Osteoblast (primary cell): Measurements from ENCODE around the gene PIK3R5. TPM values are rescaled to one million over a fixed set of nuclear protein-coding genes. Genes with fewer than 3 reads are reported as not detected.
"Not testable (repeated sequence)": the region's sequence is repeated elsewhere in the genome, so short reads cannot be mapped to it uniquely, and the experiment has no call there.

ENCODE experiments used
- DNase-seq: peaks from one replicate; pipeline ENCODE4 v3.0.0; 2011; ENCODE audit warnings: low spot score, mixed read lengths; ENCODE audit not compliant: insufficient read length; ENCODE audit errors: missing footprints
- H2AFZ ChIP-seq: 2 replicates; pipeline ENCODE4 v1.6.0; 2011; ENCODE audit warnings: mild to moderate bottlenecking, low read length
- H3K27ac ChIP-seq: 2 replicates; pipeline ENCODE4 v1.5.1; 2011; ENCODE audit warnings: mild to moderate bottlenecking, low read depth, low read length, moderate library complexity
- H3K27me3 ChIP-seq: 2 replicates; pipeline ENCODE4 v1.6.0; 2012; ENCODE audit warnings: mild to moderate bottlenecking, control low read depth, inconsistent platforms, low read length, moderate library complexity; ENCODE audit not compliant: insufficient read depth
- H3K36me3 ChIP-seq: 2 replicates; pipeline ENCODE4 v1.5.1; 2011; ENCODE audit warnings: mild to moderate bottlenecking, low read length, control low read depth, moderate library complexity; ENCODE audit not compliant: insufficient read depth
- H3K4me1 ChIP-seq: 2 replicates; pipeline ENCODE4 v1.5.1; 2011; ENCODE audit warnings: mild to moderate bottlenecking, low read length, control low read depth, moderate library complexity; ENCODE audit not compliant: insufficient read depth
- H3K4me2 ChIP-seq: 2 replicates; pipeline ENCODE4 v1.6.0; 2011; ENCODE audit warnings: mild to moderate bottlenecking, low read length; ENCODE audit not compliant: insufficient read depth
- H3K4me3 ChIP-seq: fragments of 200-600 bp; sonication (generic); 3 replicates; pipeline ENCODE4 v1.5.1; 2012; ENCODE audit warnings: mild to moderate bottlenecking, low read length, inconsistent platforms; ENCODE audit not compliant: insufficient read depth
- H3K79me2 ChIP-seq: 2 replicates; pipeline ENCODE4 v1.6.0; 2012; ENCODE audit warnings: mild to moderate bottlenecking, low read length, control low read depth, inconsistent platforms; ENCODE audit not compliant: insufficient read depth
- H3K9me3 ChIP-seq: 2 replicates; pipeline ENCODE4 v1.5.1; 2011; ENCODE audit warnings: low read depth, low read length, control low read depth
- H4K20me1 ChIP-seq: 2 replicates; pipeline ENCODE4 v1.6.0; 2012; ENCODE audit warnings: mild to moderate bottlenecking, low read length, control low read depth; ENCODE audit not compliant: insufficient read depth
- total RNA-seq: library from RNA; depleted of rRNA; stranded (reverse); fragments of >200 nt; gene quantifications from 2 replicates; pipeline ENCODE4 v1.2.3, GENCODE V29; 2012
- TF ChIP-seq, protein P1 (sequence below): IDR thresholded peaks from 2 replicates; pipeline ENCODE4 v1.5.1; 2011; ENCODE audit warnings: mild to moderate bottlenecking, low read depth, low read length, moderate library complexity; ENCODE audit errors: extremely low read depth

PIK3R5 gene
- total RNA-seq, 1 donor = 0.36 TPM

DNA sequence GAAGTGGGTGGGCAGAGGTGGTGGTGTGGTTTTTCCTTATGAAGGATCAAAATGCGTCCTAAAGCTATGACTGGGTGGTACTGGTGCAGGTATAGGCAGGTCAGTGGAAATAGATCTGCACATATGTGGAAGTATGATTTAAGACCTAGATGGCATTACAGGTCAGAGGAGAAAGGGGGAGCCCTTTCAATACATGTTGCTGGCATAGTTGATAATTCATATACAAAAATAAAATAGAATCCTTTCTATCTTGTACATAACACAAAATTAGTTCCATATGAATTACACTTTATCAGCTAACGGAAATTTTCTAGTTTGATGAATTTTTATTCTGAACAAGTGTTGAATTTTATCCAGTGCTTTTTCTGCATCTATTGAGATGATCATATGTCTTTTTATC is 20.8 kb upstream of the PIK3R5 start:
- H4K20me1 ChIP-seq = no peaks in the 10 kb centered on the region
- H3K4me1 ChIP-seq = no peaks in the 10 kb centered on the region
- H3K4me3 ChIP-seq = no peak overlapping the region
- no peaks in the 10 kb centered on the region for H3K36me3 ChIP-seq
- no peaks in the 10 kb centered on the region for H3K9me3 ChIP-seq
- peak; percentile 65 for DNase-seq
- H3K27ac ChIP-seq = no peak overlapping the region
- H2AFZ ChIP-seq = no peak overlapping the region
- no peaks in the 10 kb centered on the region for H3K27me3 ChIP-seq
- no peak overlapping the region for H3K4me2 ChIP-seq
- no peaks in the 10 kb centered on the region for H3K79me2 ChIP-seq
- TF ChIP-seq, protein P1, sequence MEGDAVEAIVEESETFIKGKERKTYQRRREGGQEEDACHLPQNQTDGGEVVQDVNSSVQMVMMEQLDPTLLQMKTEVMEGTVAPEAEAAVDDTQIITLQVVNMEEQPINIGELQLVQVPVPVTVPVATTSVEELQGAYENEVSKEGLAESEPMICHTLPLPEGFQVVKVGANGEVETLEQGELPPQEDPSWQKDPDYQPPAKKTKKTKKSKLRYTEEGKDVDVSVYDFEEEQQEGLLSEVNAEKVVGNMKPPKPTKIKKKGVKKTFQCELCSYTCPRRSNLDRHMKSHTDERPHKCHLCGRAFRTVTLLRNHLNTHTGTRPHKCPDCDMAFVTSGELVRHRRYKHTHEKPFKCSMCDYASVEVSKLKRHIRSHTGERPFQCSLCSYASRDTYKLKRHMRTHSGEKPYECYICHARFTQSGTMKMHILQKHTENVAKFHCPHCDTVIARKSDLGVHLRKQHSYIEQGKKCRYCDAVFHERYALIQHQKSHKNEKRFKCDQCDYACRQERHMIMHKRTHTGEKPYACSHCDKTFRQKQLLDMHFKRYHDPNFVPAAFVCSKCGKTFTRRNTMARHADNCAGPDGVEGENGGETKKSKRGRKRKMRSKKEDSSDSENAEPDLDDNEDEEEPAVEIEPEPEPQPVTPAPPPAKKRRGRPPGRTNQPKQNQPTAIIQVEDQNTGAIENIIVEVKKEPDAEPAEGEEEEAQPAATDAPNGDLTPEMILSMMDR = peak; percentile 7

DNA sequence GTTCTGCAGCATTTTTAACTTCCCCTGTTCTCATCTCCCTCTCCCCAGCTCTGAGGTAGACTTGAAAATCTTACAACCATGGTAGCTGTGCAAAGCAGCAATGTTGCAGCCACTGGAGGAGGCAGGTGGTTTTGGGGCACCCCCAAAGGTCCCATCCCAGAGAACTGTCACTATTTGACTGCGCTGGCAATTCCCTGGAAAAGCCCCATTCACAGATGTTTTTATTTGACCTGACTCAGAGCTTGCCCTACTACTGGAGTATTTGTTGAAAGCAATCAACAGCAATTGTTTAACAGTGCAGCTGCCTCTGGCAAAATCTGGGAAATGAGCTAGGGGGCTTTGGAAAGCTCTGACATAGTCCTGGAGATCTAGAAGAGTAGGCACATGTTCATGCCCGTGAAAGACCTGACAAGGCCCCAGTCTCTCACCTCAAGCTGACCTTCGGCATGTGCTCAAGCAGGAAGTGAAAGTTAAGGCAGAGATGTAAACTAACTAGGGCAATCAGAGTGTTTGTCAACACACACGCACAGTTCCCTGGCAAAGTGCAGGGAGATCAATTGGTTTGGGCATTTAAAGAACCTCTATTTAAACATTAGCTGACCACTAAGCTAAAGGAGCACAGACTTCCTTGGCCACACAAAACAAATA is 19.7 kb upstream of the PIK3R5 start:
- Histone ChIP-seq H3K79me2 (no peaks in the 10 kb centered on the region), H4K20me1 (no peaks in the 10 kb centered on the region), H3K36me3 (no peaks in the 10 kb centered on the region), H3K4me1 (no peaks in the 10 kb centered on the region), H3K4me2 (no peak overlapping the region), H3K27ac (no peak overlapping the region), H3K4me3 (no peak overlapping the region), H3K9me3 (no peaks in the 10 kb centered on the region), H2AFZ (no peak overlapping the region), H3K27me3 (no peaks in the 10 kb centered on the region)
- TF ChIP-seq, protein P1 = no peak
- no peak for DNase-seq

DNA sequence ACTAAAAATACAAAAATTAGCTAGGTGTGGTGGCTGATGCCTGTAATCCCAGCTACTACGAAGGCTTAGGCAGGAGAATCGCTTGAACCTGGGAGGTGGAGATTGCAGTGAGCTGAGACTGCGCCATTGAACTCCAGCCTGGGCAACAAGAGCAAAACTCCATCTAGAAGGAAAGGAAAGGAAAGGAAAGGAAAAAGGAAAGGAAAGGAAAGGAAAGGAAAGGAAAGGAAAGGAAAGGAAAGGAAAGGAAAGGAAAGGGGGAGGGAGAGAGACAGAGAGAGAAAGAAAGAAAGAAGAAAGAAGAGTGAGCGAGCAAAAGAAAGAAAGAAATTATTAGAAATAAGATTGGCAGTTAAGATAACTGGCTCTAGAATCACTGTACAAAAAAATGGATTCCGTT is 18.7 kb upstream of the PIK3R5 start:
- H3K79me2 ChIP-seq, DNase-seq, H3K9me3 ChIP-seq, H3K27me3 ChIP-seq, H3K4me1 ChIP-seq, H2AFZ ChIP-seq, H3K36me3 ChIP-seq, H4K20me1 ChIP-seq, H3K27ac ChIP-seq, H3K4me2 ChIP-seq, H3K4me3 ChIP-seq: not testable (repeated sequence)

DNA sequence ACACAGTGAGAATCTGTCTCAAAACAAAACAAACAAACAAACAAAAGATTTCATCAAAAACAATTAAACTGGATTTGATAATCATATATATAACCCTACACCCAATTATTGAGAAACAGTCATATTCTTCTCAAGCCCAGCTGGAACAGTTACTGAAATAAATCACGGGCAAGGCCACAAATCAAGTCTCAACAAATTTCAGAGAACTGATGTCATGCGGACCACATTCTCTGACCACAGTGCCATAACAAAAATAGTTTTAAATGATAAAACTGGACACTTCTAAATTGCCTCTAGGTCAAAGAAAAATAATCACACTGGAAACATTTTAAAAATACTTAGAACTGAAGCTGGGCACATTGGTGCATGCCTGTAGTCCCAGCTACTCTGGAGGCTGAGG is 15.9 kb upstream of the PIK3R5 start:
- no peak for DNase-seq
- H2AFZ ChIP-seq = no peak overlapping the region
- H4K20me1 ChIP-seq = no peaks in the 10 kb centered on the region
- no peaks in the 10 kb centered on the region for H3K27me3 ChIP-seq
- no peak overlapping the region for H3K4me3 ChIP-seq
- H3K4me1 ChIP-seq = no peaks in the 10 kb centered on the region
- no peak overlapping the region for H3K27ac ChIP-seq
- no peaks in the 10 kb centered on the region for H3K79me2 ChIP-seq
- TF ChIP-seq, protein P1 = no peak
- H3K4me2 ChIP-seq = no peak overlapping the region
- H3K9me3 ChIP-seq = no peaks in the 10 kb centered on the region
- no peaks in the 10 kb centered on the region for H3K36me3 ChIP-seq
